OCI-LY1 (cell line): ENCODE data around the gene DNAI7.

Experiments used
- H2AFZ ChIP-seq: fragments of 200-600 bp; sonication (generic), shearing (Covaris generic); 2 replicates; pipeline ENCODE4 v1.6.0; 2014; ENCODE audit warnings: antibody characterized with exemption, mild to moderate bottlenecking, low read length
- H3F3A ChIP-seq: fragments of 200-600 bp; sonication (generic), shearing (Covaris generic); 2 replicates; pipeline ENCODE4 v1.6.0; 2014; ENCODE audit warnings: mild to moderate bottlenecking, antibody characterized with exemption, low read length, moderate library complexity; ENCODE audit not compliant: insufficient read depth
- H3K27ac ChIP-seq: fragments of 200-600 bp; sonication (generic); 2 replicates; pipeline ENCODE4 v1.5.1; 2014; ENCODE audit warnings: low read length, mixed run types, mild to moderate bottlenecking, low read depth; ENCODE audit not compliant: poor library complexity, severe bottlenecking
- H3K27me3 ChIP-seq: fragments of 200-600 bp; sonication (generic); 2 replicates; pipeline ENCODE4 v1.6.0; 2014; ENCODE audit warnings: antibody characterized with exemption, mild to moderate bottlenecking, low read length, moderate library complexity; ENCODE audit not compliant: insufficient read depth
- H3K36me3 ChIP-seq: fragments of 200-600 bp; sonication (generic); 2 replicates; pipeline ENCODE4 v1.6.1; 2014; ENCODE audit warnings: mild to moderate bottlenecking, antibody characterized with exemption, low read length, moderate library complexity, mixed read lengths; ENCODE audit not compliant: insufficient read depth
- H3K4me1 ChIP-seq: fragments of 200-600 bp; sonication (generic); 2 replicates; pipeline ENCODE4 v1.5.1; 2014; ENCODE audit warnings: mild to moderate bottlenecking, low read length, moderate library complexity; ENCODE audit not compliant: insufficient read depth, severe bottlenecking
- H3K4me2 ChIP-seq: fragments of 200-600 bp; sonication (generic), shearing (Covaris generic); 2 replicates; pipeline ENCODE4 v1.6.1; 2014; ENCODE audit warnings: low read length
- H3K4me3 ChIP-seq: fragments of 200-600 bp; sonication (generic); 2 replicates; pipeline ENCODE4 v1.5.1; 2014; ENCODE audit warnings: low read length, low read depth, mild to moderate bottlenecking, mixed read lengths; ENCODE audit not compliant: poor library complexity, severe bottlenecking
- H3K79me2 ChIP-seq: fragments of 200-600 bp; shearing (Covaris generic); 2 replicates; pipeline ENCODE4 v1.6.1; 2016; ENCODE audit warnings: mixed run types, low read length, mixed read lengths; ENCODE audit not compliant: insufficient read depth
- H3K9ac ChIP-seq: fragments of 200-600 bp; sonication (generic), shearing (Covaris generic); 2 replicates; pipeline ENCODE4 v1.6.1; 2014; ENCODE audit warnings: mild to moderate bottlenecking, low read length, mixed read lengths
- H3K9me2 ChIP-seq: fragments of 200-600 bp; sonication (generic), shearing (Covaris generic); 2 replicates; pipeline ENCODE4 v1.6.1; 2014; ENCODE audit warnings: low read depth, mild to moderate bottlenecking, low read length, mixed read lengths
- H3K9me3 ChIP-seq: fragments of 200-600 bp; shearing (Covaris generic); 2 replicates; pipeline ENCODE4 v1.6.1; 2014; ENCODE audit warnings: low read length, mixed read lengths
- H4K20me1 ChIP-seq: fragments of 200-600 bp; sonication (generic), shearing (Covaris generic); 2 replicates; pipeline ENCODE4 v1.6.0; 2016; ENCODE audit warnings: mild to moderate bottlenecking, low read length; ENCODE audit not compliant: insufficient read depth
- CTCF ChIP-seq: fragments of 200-600 bp; sonication (generic), shearing (Covaris generic); IDR thresholded peaks from 2 replicates; pipeline ENCODE4 v1.5.1; 2017; ENCODE audit warnings: mild to moderate bottlenecking, antibody characterized with exemption, low read length, moderate library complexity, mixed read lengths
- EZH2 ChIP-seq: fragments of 200-600 bp; sonication (generic), shearing (Covaris generic); IDR thresholded peaks from 2 replicates; pipeline ENCODE4 v1.8.0; 2017; ENCODE audit warnings: borderline replicate concordance, mixed run types, mild to moderate bottlenecking, antibody characterized with exemption, low read length, moderate library complexity, mixed read lengths

Gene DNAI7

GRCh38 chr12:25187781-25188180 lies 7.2 kb downstream of the DNAI7 start:
- H4K20me1 ChIP-seq: no peaks in the 10 kb centered on the region
- no peaks in the 10 kb centered on the region for H3K4me1 ChIP-seq
- no peaks in the 10 kb centered on the region for H3K36me3 ChIP-seq
- H3F3A ChIP-seq: no peaks in the 10 kb centered on the region
- TF ChIP-seq CTCF (no peak), EZH2 (no peak)
- H3K79me2 ChIP-seq: no peaks in the 10 kb centered on the region
- no peak overlapping the region for H3K4me2 ChIP-seq
- no peaks in the 10 kb centered on the region for H3K9me3 ChIP-seq
- H3K27me3 ChIP-seq: no peaks in the 10 kb centered on the region; the same call in 1 of the 2 replicates
- H2AFZ ChIP-seq: no peak overlapping the region
- no peak overlapping the region for H3K27ac ChIP-seq
- no peaks in the 10 kb centered on the region for H3K9me2 ChIP-seq
- no peak overlapping the region for H3K9ac ChIP-seq
- H3K4me3 ChIP-seq: no peak overlapping the region

GRCh38 chr12:25186788-25187402 lies 8.1 kb downstream of the DNAI7 start:
- Histone ChIP-seq H3K4me3 (no peak overlapping the region), H2AFZ (no peak overlapping the region), H3K9me2 (no peaks in the 10 kb centered on the region), H3K4me2 (peak overlapping the region; percentile 34; the same call in 1 of the 2 replicates), H3K4me1 (no peaks in the 10 kb centered on the region), H4K20me1 (no peaks in the 10 kb centered on the region), H3F3A (no peaks in the 10 kb centered on the region), H3K9me3 (no peaks in the 10 kb centered on the region), H3K9ac (no peak overlapping the region), H3K27me3 (no peaks in the 10 kb centered on the region; the same call in 1 of the 2 replicates), H3K36me3 (no peaks in the 10 kb centered on the region), H3K79me2 (no peaks in the 10 kb centered on the region), H3K27ac (no peak overlapping the region)
- no peak for TF ChIP-seq CTCF
- TF ChIP-seq EZH2: no peak

- Histone ChIP-seq H4K20me1 (no peaks in the 10 kb centered on the region), H3K4me2 (0 out of 2 replicates have a peak overlapping the region, but pooled peaks have one; percentile 34), H3K9ac (no peak overlapping the region), H3K27ac (no peak overlapping the region), H3K9me3 (no peaks in the 10 kb centered on the region), H2AFZ (no peak overlapping the region), H3K4me1 (no peaks in the 10 kb centered on the region), H3K4me3 (no peak overlapping the region), H3K9me2 (no peaks in the 10 kb centered on the region), H3K27me3 (no peaks in the 10 kb centered on the region; the same call in 1 of the 2 replicates), H3K36me3 (no peaks in the 10 kb centered on the region), H3K79me2 (no peaks in the 10 kb centered on the region), H3F3A (no peaks in the 10 kb centered on the region)
- TF ChIP-seq EZH2 (no peak), CTCF (no peak)
Measured at GRCh38 chr12:25186038-25186787, 8.7 kb downstream of the DNAI7 start.
